Gastrocnemius medialis (tissue), 4 donors: ENCODE results near the gene TRIM14.

ENCODE experiments used
- POLR2A ChIP-seq, 2 donors: fragments of 450-650 bp; IDR thresholded peaks; one replicate each; pipeline ENCODE4 v1.6.1; 2017; ENCODE audit warnings: antibody characterized with exemption in 2 of 2, mild to moderate bottlenecking in 2 of 2, moderate library complexity in 2 of 2
- TF ChIP-seq, protein P1 (sequence below), 5 experiments: fragments of 450-650 bp in 3 of 5; fragments of 200-600 bp in 2 of 5; sonication (generic) in 2 of 5; IDR thresholded peaks in 4 of 5; conservative IDR thresholded peaks in 1 of 5; 1 replicate in 4 of 5; 2 replicates in 1 of 5; pipeline ENCODE4 v1.5.1; 2016 to 2019; ENCODE audit warnings: antibody characterized with exemption in 5 of 5, mild to moderate bottlenecking in 3 of 5, moderate library complexity in 3 of 5

DNA sequence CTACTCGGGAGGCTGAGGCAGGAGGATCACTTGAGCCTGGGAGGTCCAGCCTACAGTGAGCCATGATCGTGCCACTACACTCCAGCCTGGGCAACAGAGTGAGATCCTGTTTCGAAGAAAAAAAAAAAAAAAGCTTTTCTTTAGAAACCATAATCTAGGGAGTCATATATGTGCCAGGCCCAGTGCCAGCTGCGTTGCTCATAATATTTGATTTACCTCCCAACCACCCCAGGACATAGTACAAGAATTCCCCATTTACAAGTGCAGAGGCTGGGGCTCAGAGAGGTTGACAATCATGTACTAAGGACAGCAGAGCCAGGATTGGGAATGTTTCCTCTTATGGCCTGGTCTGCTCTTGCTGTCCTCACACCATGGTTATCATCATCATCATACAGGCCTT lies 25.1 kb upstream of the TRIM14 start:
- TF ChIP-seq, protein P1, sequence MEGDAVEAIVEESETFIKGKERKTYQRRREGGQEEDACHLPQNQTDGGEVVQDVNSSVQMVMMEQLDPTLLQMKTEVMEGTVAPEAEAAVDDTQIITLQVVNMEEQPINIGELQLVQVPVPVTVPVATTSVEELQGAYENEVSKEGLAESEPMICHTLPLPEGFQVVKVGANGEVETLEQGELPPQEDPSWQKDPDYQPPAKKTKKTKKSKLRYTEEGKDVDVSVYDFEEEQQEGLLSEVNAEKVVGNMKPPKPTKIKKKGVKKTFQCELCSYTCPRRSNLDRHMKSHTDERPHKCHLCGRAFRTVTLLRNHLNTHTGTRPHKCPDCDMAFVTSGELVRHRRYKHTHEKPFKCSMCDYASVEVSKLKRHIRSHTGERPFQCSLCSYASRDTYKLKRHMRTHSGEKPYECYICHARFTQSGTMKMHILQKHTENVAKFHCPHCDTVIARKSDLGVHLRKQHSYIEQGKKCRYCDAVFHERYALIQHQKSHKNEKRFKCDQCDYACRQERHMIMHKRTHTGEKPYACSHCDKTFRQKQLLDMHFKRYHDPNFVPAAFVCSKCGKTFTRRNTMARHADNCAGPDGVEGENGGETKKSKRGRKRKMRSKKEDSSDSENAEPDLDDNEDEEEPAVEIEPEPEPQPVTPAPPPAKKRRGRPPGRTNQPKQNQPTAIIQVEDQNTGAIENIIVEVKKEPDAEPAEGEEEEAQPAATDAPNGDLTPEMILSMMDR (IDR thresholded peaks at IDR 0.05 in 4 of 5, conservative IDR thresholded peaks at IDR 0.05 in 1 of 5) = no peak
- no peak for TF ChIP-seq POLR2A (IDR thresholded peaks at IDR 0.05)
